ENCODE results near the gene DAGLA.

DNA sequence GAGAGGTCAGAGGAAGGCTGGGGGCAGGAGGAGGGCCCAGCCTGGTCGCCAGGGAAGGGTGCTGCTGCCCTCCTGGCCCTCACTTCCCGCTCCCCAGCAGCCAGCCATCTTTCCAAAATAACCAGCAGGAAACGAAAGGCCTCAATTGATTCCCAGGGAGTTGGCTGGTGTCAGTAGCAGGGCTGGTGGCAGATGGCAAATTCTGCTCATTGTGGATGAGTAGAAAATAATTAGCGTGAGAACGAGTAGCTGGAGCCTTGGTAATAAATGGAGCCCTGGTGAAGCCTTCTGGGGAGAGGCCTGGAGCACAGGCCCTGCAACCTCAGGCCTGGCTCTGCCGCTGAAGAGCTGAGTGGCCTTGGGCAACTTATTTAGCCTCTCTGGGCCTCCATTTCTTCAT lies 31.3 kb downstream of the DAGLA start:
- no peak for TF ChIP-seq YY1 (IDR thresholded peaks at IDR 0.05; ENCODE audit: insufficient read depth, insufficient read length)
- no peak for TF ChIP-seq ZNF274 (IDR thresholded peaks at IDR 0.05; ENCODE audit: low read depth, low read length)

All from NT2/D1 (cell line).